HG03565 (cell line): ENCODE data around the gene ARID3A.

Source experiments
- ATAC-seq: cut with Tn5 transposase; IDR thresholded peaks from one replicate; pipeline ENCODE4 v1.9.1; 2021; ENCODE audit warnings: mild to moderate bottlenecking, moderate library complexity; ENCODE audit not compliant: unreplicated experiment

The ARID3A gene

GRCh38 chr19:928471-929202, 2.8 kb downstream of the ARID3A start:
- ATAC-seq = no peak

- no peak for ATAC-seq
These were observed 3.5 kb downstream of the ARID3A start for GRCh38 chr19:929203-929890.

GRCh38 chr19:929891-930258, 4.0 kb downstream of the ARID3A start:
- ATAC-seq = no peak

- ATAC-seq = no peak
These were observed 6.2 kb downstream of the ARID3A start for GRCh38 chr19:931860-932647.

GRCh38 chr19:932648-933552, 7.1 kb downstream of the ARID3A start:
- ATAC-seq = no peak

- no peak for ATAC-seq
These were observed 7.7 kb downstream of the ARID3A start for GRCh38 chr19:933553-933882.

GRCh38 chr19:934197-934840, 8.5 kb downstream of the ARID3A start:
- no peak for ATAC-seq

GRCh38 chr19:934865-935479, 9.1 kb downstream of the ARID3A start:
- ATAC-seq = no peak

GRCh38 chr19:936175-936546, 10.3 kb downstream of the ARID3A start:
- no peak for ATAC-seq

- ATAC-seq = no peak
These were observed 11.4 kb downstream of the ARID3A start for GRCh38 chr19:937259-937694.

- ATAC-seq = no peak
These were observed 12.5 kb downstream of the ARID3A start for GRCh38 chr19:938233-938923.

- no peak for ATAC-seq
These were observed 13.6 kb downstream of the ARID3A start for GRCh38 chr19:939439-939838.

- ATAC-seq = no peak
These were observed 14.1 kb downstream of the ARID3A start for GRCh38 chr19:939922-940321.

- ATAC-seq = no peak
These were observed 14.9 kb downstream of the ARID3A start for GRCh38 chr19:940591-941291.

- no peak for ATAC-seq
These were observed 15.7 kb downstream of the ARID3A start for GRCh38 chr19:941292-942132.

- no peak for ATAC-seq
These were observed 16.4 kb downstream of the ARID3A start for GRCh38 chr19:942133-942645.

GRCh38 chr19:943551-944170, 17.8 kb downstream of the ARID3A start:
- ATAC-seq = no peak
